Neural crest cell (in vitro differentiated cells): ENCODE results near the gene DNAH17. TPM values are rescaled to one million over a fixed set of nuclear protein-coding genes. Genes with fewer than 3 reads are reported as not detected.
A peak's percentile ranks its signal among the peaks of the same experiment; 100 is the strongest.

Source experiments
- DNase-seq: peaks from one replicate; pipeline ENCODE4 v3.0.0; 2021; ENCODE audit warnings: low read depth, mixed read lengths, low spot score
- H3K27ac Mint-ChIP-seq: one replicate; pipeline ENCODE4 v1.8.0; 2021; ENCODE audit warnings: mild to moderate bottlenecking, mixed read lengths; ENCODE audit not compliant: unreplicated experiment
- H3K27me3 Mint-ChIP-seq: 2 replicates; pipeline ENCODE4 v1.8.0; 2021; ENCODE audit warnings: low read depth, mild to moderate bottlenecking, mixed read lengths
- H3K36me3 Mint-ChIP-seq: 2 replicates; pipeline ENCODE4 v1.8.0; 2021; ENCODE audit warnings: low read depth, mild to moderate bottlenecking, mixed read lengths
- H3K4me1 Mint-ChIP-seq: 2 replicates; pipeline ENCODE4 v1.8.0; 2021; ENCODE audit warnings: mixed read lengths
- H3K4me3 Mint-ChIP-seq: one replicate; pipeline ENCODE4 v1.8.0; 2021; ENCODE audit warnings: mild to moderate bottlenecking, mixed read lengths
- H3K9me3 Mint-ChIP-seq: 2 replicates; pipeline ENCODE4 v1.8.0; 2021; ENCODE audit warnings: mixed read lengths
- total RNA-seq: library from RNA; stranded (reverse); gene quantifications from 2 replicates; pipeline ENCODE4 v1.2.1, GENCODE V29; 2021
- TF ChIP-seq, protein P1 (sequence below): fragments of 200-600 bp; sonication (generic); conservative IDR thresholded peaks from 2 replicates; pipeline ENCODE4 v1.5.0; 2021; ENCODE audit warnings: antibody characterized with exemption, mild to moderate bottlenecking

The DNAH17 gene
- total RNA-seq, 1 donor from 2014 or later, result 0.09 TPM

DNA sequence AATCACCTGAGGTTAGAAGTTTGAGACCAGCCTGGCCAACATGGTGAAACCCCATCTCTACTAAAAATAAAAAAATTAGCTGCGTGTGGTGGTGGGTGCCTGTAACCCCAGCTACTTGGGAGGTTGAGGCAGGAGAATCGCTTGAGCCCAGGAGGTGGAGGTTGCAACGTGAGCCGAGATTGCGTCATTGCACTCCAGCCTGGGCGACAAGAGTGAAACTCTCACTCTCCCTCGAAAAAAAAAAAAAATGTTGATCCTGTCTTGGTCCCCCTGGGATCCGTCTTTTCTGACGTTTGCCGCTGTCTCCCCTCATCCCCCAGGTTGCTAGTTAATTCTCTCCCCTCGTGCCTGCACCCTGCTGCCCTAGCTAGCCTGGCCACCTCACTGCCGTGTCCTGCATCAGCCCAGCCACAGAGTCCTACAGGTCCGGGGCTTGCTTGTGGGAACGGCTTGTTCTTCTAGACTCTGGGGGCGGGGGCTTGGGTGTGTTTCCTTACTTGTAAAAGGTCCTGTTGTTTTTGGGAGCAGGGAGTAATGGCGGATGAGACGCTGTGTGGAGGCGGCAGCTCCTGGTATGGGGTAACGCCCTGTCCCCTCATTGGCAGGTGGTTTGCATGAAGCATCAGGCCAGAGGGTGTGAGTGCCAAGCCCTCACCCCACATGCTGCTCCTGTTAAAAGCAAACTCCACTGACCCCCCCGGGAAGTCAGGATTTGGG, 154.2 kb downstream of the DNAH17 start:
- no peaks in the 10 kb centered on the region for H3K4me1 Mint-ChIP-seq
- DNase-seq, result no peak
- H3K9me3 Mint-ChIP-seq, result no peaks in the 10 kb centered on the region
- H3K36me3 Mint-ChIP-seq, result peaks cover 5% of the 10 kb centered on the region
- no peak overlapping the region for H3K27ac Mint-ChIP-seq
- TF ChIP-seq, protein P1, sequence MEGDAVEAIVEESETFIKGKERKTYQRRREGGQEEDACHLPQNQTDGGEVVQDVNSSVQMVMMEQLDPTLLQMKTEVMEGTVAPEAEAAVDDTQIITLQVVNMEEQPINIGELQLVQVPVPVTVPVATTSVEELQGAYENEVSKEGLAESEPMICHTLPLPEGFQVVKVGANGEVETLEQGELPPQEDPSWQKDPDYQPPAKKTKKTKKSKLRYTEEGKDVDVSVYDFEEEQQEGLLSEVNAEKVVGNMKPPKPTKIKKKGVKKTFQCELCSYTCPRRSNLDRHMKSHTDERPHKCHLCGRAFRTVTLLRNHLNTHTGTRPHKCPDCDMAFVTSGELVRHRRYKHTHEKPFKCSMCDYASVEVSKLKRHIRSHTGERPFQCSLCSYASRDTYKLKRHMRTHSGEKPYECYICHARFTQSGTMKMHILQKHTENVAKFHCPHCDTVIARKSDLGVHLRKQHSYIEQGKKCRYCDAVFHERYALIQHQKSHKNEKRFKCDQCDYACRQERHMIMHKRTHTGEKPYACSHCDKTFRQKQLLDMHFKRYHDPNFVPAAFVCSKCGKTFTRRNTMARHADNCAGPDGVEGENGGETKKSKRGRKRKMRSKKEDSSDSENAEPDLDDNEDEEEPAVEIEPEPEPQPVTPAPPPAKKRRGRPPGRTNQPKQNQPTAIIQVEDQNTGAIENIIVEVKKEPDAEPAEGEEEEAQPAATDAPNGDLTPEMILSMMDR, result no peak
- no peak overlapping the region for H3K4me3 Mint-ChIP-seq
- H3K27me3 Mint-ChIP-seq, result no peaks in the 10 kb centered on the region

DNA sequence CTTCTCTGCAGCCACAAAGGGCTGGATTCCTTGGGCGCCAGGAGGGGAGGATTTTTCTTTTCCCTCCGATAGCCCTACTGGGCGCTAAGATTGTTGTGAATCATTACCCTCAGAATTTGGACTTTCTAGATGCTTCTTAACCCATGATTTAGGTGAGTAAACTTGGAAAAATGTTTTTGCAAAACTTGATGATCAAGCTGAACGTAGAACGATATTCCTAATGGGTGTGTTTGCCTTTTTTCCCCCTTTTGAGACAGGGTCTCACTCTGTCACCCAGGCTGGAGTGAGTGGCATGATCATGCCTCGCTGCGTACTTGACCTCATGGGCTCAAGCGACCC, 155.0 kb downstream of the DNAH17 start:
- Mint-ChIP-seq H3K4me3 (no peak overlapping the region), H3K36me3 (peaks cover 5% of the 10 kb centered on the region), H3K9me3 (no peaks in the 10 kb centered on the region), H3K4me1 (no peaks in the 10 kb centered on the region), H3K27me3 (no peaks in the 10 kb centered on the region), H3K27ac (no peak overlapping the region)
- TF ChIP-seq, protein P1, result no peak
- DNase-seq, result no peak

GRCh38 chr17:78421534-78422266, 155.5 kb downstream of the DNAH17 start:
- TF ChIP-seq, protein P1, result peak; percentile 99
- H3K4me3 Mint-ChIP-seq, result no peak overlapping the region
- peaks cover 5% of the 10 kb centered on the region for H3K36me3 Mint-ChIP-seq
- no peaks in the 10 kb centered on the region for H3K4me1 Mint-ChIP-seq
- H3K27me3 Mint-ChIP-seq, result no peaks in the 10 kb centered on the region
- H3K9me3 Mint-ChIP-seq, result no peaks in the 10 kb centered on the region
- DNase-seq, result peak; percentile 78
- no peak overlapping the region for H3K27ac Mint-ChIP-seq

DNA sequence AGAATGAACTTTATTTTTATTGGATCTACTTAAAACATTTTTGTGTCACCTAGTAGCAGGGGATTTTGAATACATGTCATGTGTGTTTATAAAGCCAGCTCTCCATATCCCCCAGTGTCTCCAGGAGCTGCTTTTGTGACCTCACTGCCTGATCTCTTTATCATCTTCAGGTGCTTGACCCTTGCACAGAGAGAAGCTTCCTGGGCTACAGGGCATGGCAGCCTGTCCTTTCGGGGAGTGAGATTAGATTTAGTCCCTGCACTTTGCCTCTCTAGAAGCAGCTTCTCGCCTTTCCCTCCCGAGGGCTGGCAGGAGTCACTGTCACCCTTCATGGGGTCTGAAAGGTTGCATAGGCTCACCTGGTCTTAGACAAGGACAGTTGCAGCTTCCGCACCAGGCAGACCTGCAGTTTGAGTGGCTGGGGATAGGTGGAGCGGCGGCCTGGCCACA, 156.1 kb downstream of the DNAH17 start:
- no peaks in the 10 kb centered on the region for H3K4me1 Mint-ChIP-seq
- TF ChIP-seq, protein P1, result no peak
- H3K9me3 Mint-ChIP-seq, result no peaks in the 10 kb centered on the region
- DNase-seq, result no peak
- H3K27ac Mint-ChIP-seq, result no peak overlapping the region
- no peak overlapping the region for H3K4me3 Mint-ChIP-seq
- peaks cover 5% of the 10 kb centered on the region for H3K36me3 Mint-ChIP-seq
- H3K27me3 Mint-ChIP-seq, result no peaks in the 10 kb centered on the region

DNA sequence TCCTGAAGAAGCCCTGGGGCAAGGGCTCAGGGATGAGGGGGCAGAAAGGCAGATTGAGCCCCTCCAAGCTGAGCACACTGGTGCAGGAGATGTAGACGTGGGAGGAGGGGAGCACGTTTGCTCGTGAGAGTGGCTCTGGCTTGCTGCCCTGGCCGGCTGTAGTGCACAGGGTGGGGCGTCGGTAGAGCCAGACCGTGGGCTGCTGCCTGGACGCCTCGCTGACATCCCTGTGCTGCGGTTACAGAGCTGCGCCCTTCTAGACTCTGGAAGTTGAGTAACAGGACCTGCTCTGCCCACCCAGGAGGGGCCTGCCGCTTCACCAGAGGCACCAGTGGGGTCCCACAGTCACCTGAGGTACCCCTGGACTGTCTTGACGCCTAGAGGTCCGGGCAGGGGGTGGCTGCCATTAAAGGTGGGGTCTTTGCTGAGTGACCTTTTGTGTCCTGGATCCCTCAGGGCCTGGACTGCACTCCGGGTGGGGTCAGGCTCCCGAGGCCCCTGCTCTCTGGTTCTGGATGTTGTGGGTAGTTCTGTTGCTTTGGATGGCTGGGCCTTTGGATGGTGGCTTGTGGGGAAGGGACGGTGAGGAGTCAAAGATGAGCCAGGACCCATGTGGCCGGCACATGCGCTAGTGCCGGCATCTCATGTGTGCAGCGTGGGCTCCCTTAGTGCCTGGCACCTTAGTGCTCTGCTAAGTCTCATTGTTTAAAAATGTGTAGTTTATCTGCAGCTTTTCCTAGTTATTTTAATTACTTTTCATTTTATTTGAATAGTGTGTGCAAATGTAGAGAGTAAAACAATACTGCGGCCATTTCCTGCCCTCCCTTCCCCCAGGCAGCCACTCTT, 157.0 kb downstream of the DNAH17 start:
- peaks cover 5% of the 10 kb centered on the region for H3K36me3 Mint-ChIP-seq
- TF ChIP-seq, protein P1, result no peak
- no peaks in the 10 kb centered on the region for H3K4me1 Mint-ChIP-seq
- H3K27ac Mint-ChIP-seq, result peak overlapping the region; percentile 16
- no peaks in the 10 kb centered on the region for H3K27me3 Mint-ChIP-seq
- H3K4me3 Mint-ChIP-seq, result no peak overlapping the region
- H3K9me3 Mint-ChIP-seq, result no peaks in the 10 kb centered on the region
- DNase-seq, result no peak
